Panc1 (cell line): ENCODE measurements around the gene PABPN1L. TPM values are rescaled to one million over a fixed set of nuclear protein-coding genes. Genes with fewer than 3 reads are reported as not detected.

ENCODE experiments used
- ATAC-seq: fragments of 200-7000 bp; cut with Tn5 transposase; 2 replicates; pipeline ENCODE4 v1.9.1; 2020; ENCODE audit warnings: mild to moderate bottlenecking, moderate library complexity
- BruUV-seq: library from RNA; stranded (reverse); fragments of 400-500 nt; replicated peaks from 2 replicates; lab custom pipeline; 2021; lab: Mats Ljungman, UMichigan
- CTCF ChIA-PET: fragments of 300-600 bp; sonication (Branson Sonifier 250); formaldehyde crosslinking; loops from one replicate; lab custom pipeline; 2022; ENCODE audit warnings: antibody characterized with exemption; lab: Charles Lee
- POLR2A ChIA-PET: fragments of 300-600 bp; sonication (Branson Sonifier 250); formaldehyde crosslinking; loops from one replicate; lab custom pipeline; 2022; ENCODE audit warnings: antibody characterized with exemption; lab: Charles Lee
- DNase-seq: peaks from one replicate; pipeline ENCODE4 v3.0.0-alpha.2; 2010; ENCODE audit warnings: low read depth, low spot score
- H3K27ac ChIP-seq: 2 replicates; pipeline ENCODE4 v1.5.1; 2011; ENCODE audit warnings: mild to moderate bottlenecking, low read length, inconsistent platforms
- H3K27me3 ChIP-seq: fragments of 200-500 bp; sonication (Bioruptor generic); 2 replicates; pipeline ENCODE4 v1.6.0; 2014; ENCODE audit warnings: low read length, inconsistent platforms; ENCODE audit not compliant: control insufficient read depth, insufficient read depth
- H3K36me3 ChIP-seq: fragments of 200-500 bp; sonication (Bioruptor generic); 2 replicates; pipeline ENCODE4 v1.5.1; 2014; ENCODE audit warnings: inconsistent platforms, mild to moderate bottlenecking, low read length, moderate library complexity; ENCODE audit not compliant: control insufficient read depth, insufficient read depth
- H3K4me1 ChIP-seq: 2 replicates; pipeline ENCODE4 v1.5.1; 2011; ENCODE audit warnings: inconsistent platforms, mild to moderate bottlenecking, low read length, moderate library complexity; ENCODE audit not compliant: control insufficient read depth, insufficient read depth
- H3K4me3 ChIP-seq, 2 experiments: 2 replicates each; pipeline ENCODE4 v1.5.1; 2011 to 2012; ENCODE audit warnings: low read depth in 2 of 2, low read length in 2 of 2, mild to moderate bottlenecking in 2 of 2, inconsistent platforms in 1 of 2, moderate library complexity in 1 of 2
- H3K9me3 ChIP-seq: fragments of 200-500 bp; sonication (Bioruptor generic); 2 replicates; pipeline ENCODE4 v1.5.1; 2014; ENCODE audit warnings: low read depth, mild to moderate bottlenecking, inconsistent platforms, low read length, moderate library complexity; ENCODE audit not compliant: control insufficient read depth, insufficient read depth
- POLR2AphosphoS5 ChIP-seq: IDR thresholded peaks from 2 replicates; pipeline ENCODE4 v1.6.1; 2012; ENCODE audit warnings: mild to moderate bottlenecking, low read depth, low read length, moderate library complexity
- SIN3A ChIP-seq: IDR thresholded peaks from 2 replicates; pipeline ENCODE4 v1.6.1; 2012; ENCODE audit warnings: low read depth, mild to moderate bottlenecking, low read length, moderate library complexity, borderline replicate concordance; ENCODE audit not compliant: insufficient read depth
- TCF7L2 ChIP-seq: IDR thresholded peaks from 2 replicates; pipeline ENCODE4 v1.6.1; 2011; ENCODE audit warnings: mild to moderate bottlenecking, low read depth, low read length, inconsistent platforms
- in situ Hi-C: cut with HindIII; loops from 2 replicates; pipeline ENCODE4 v1.10.0; 2016; ENCODE audit warnings: low sequenced_read_pairs, low pct_unique_long_range_greater_than_20kb
- intact Hi-C: fragments of 100-400 bp; cut with micrococcal nuclease; formaldehyde crosslinking; loops from one replicate; pipeline ENCODE4 v1.10.0; 2022; ENCODE audit not compliant: unreplicated experiment
- total RNA-seq: library from RNA; stranded (reverse); gene quantifications from one replicate; pipeline ENCODE4 v1.2.1, GENCODE V29; 2021; ENCODE audit not compliant: unreplicated experiment
- TF ChIP-seq, protein P1 (sequence below): fragments of 450-650 bp; IDR thresholded peaks from 2 replicates; pipeline ENCODE4 v1.5.1; 2017; ENCODE audit warnings: mild to moderate bottlenecking
- TF ChIP-seq, protein P2 (sequence below), 2 experiments: IDR thresholded peaks; 2 replicates each; pipeline ENCODE4 v1.6.1; 2011 to 2012; ENCODE audit warnings: low read depth in 2 of 2, control low read depth in 1 of 2, low read length in 1 of 2, mild to moderate bottlenecking in 1 of 2, moderate library complexity in 1 of 2; ENCODE audit not compliant: insufficient read depth in 1 of 2

PABPN1L gene
- total RNA-seq, 1 experiment from 2014 or later, result not detected

DNA sequence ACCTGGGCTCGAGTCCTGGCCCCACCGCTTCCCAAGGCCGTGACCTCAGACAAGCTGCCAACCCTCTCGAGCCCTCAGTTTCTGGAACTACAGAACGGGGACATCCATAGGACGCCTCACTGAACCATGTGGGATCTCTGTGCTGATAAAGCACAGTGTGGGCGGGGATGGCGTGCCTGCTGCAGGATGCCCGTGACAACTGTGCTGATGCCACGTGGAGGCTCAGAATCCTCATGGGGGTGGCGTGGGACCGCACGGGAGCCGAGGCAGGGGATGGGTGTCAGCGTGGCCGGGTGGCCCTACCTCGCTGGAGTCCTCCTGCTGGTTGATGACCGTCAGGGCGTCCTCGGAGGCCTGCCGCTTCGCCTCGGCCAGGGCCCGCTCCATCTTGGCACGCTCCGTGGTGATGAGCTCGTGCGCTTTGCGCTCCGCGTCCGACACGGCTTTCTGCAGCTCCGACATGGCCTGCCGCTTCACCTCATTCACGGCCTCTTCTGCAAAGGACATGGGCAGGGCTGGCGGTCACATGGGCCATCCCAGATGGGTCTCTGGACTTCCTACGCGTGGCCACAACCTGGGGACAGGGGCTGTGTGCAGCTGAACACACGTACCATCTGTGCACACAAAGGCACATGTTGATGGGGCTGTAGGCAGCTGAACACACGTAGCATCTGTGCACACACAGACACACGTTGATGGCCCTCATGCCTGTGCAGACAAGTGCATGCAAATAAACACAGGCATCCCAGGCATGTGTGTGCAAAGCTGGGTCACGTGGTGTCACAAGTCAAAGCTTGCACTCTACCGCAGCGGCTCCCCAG is 12.7 kb upstream of the PABPN1L start:
- ATAC-seq, result no peak
- ChIA-PET POLR2A (interaction anchor here (0.6 kb wide), 1 partner anchor 209 kb away, joined by 3 read pairs; no protein-coding TSS in a partner anchor), CTCF (no interaction called here)

DNA sequence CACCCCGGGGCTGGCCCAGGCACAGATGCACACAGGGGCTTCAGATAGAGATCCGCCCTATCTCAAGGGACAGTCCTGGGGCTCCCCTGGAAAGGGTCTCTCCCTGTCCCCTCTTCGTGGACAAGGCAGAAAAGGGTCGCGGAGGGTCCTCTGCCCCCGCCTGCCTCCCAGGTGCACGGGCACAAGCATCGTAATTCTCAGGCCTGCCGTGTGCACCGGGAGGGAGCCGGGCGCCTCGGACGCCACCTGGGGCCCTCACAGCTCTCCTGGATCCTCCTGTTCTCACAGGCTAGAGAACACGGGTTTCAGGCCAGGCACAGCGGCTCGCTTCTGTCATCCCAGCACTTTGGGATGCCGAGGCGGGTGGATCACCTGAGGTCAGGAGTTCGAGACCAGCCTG is 11.9 kb upstream of the PABPN1L start:
- POLR2A ChIA-PET, result no interaction called here
- Histone ChIP-seq H3K36me3 (no peaks in the 10 kb centered on the region), H3K9me3 (no peaks in the 10 kb centered on the region), H3K27me3 (no peaks in the 10 kb centered on the region), H3K4me1 (no peaks in the 10 kb centered on the region), H3K27ac (no peak overlapping the region), H3K4me3 (no peak overlapping the region)
- in situ Hi-C loops (no loop called here), intact Hi-C loops (no loop called here)
- BruUV-seq, result no TSS peak
- no peak for DNase-seq
- TF ChIP-seq, protein P1, sequence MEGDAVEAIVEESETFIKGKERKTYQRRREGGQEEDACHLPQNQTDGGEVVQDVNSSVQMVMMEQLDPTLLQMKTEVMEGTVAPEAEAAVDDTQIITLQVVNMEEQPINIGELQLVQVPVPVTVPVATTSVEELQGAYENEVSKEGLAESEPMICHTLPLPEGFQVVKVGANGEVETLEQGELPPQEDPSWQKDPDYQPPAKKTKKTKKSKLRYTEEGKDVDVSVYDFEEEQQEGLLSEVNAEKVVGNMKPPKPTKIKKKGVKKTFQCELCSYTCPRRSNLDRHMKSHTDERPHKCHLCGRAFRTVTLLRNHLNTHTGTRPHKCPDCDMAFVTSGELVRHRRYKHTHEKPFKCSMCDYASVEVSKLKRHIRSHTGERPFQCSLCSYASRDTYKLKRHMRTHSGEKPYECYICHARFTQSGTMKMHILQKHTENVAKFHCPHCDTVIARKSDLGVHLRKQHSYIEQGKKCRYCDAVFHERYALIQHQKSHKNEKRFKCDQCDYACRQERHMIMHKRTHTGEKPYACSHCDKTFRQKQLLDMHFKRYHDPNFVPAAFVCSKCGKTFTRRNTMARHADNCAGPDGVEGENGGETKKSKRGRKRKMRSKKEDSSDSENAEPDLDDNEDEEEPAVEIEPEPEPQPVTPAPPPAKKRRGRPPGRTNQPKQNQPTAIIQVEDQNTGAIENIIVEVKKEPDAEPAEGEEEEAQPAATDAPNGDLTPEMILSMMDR, result no peak
- TF ChIP-seq POLR2AphosphoS5 (no peak), SIN3A (no peak), TCF7L2 (no peak)
- TF ChIP-seq, protein P2, sequence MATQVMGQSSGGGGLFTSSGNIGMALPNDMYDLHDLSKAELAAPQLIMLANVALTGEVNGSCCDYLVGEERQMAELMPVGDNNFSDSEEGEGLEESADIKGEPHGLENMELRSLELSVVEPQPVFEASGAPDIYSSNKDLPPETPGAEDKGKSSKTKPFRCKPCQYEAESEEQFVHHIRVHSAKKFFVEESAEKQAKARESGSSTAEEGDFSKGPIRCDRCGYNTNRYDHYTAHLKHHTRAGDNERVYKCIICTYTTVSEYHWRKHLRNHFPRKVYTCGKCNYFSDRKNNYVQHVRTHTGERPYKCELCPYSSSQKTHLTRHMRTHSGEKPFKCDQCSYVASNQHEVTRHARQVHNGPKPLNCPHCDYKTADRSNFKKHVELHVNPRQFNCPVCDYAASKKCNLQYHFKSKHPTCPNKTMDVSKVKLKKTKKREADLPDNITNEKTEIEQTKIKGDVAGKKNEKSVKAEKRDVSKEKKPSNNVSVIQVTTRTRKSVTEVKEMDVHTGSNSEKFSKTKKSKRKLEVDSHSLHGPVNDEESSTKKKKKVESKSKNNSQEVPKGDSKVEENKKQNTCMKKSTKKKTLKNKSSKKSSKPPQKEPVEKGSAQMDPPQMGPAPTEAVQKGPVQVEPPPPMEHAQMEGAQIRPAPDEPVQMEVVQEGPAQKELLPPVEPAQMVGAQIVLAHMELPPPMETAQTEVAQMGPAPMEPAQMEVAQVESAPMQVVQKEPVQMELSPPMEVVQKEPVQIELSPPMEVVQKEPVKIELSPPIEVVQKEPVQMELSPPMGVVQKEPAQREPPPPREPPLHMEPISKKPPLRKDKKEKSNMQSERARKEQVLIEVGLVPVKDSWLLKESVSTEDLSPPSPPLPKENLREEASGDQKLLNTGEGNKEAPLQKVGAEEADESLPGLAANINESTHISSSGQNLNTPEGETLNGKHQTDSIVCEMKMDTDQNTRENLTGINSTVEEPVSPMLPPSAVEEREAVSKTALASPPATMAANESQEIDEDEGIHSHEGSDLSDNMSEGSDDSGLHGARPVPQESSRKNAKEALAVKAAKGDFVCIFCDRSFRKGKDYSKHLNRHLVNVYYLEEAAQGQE (IDR thresholded peaks at IDR 0.05; ENCODE audit: insufficient read depth in 1 of 2, low read depth in 2 of 2, low read length in 1 of 2), result no peak
- ATAC-seq, result no peak
- CTCF ChIA-PET, result no interaction called here

More for the DNA sequence above, 12.7 kb upstream of the PABPN1L start:
- no TSS peak for BruUV-seq
- Histone ChIP-seq H3K4me1 (no peaks in the 10 kb centered on the region), H3K36me3 (no peaks in the 10 kb centered on the region), H3K9me3 (no peaks in the 10 kb centered on the region), H3K27me3 (no peaks in the 10 kb centered on the region), H3K4me3 (no peak overlapping the region), H3K27ac (no peak overlapping the region)
- in situ Hi-C loops, result no loop called here
- intact Hi-C loops, result no loop called here
- no peak for DNase-seq
- TF ChIP-seq, protein P1, result no peak
- TF ChIP-seq SIN3A, result no peak
- TF ChIP-seq TCF7L2, result no peak
- TF ChIP-seq, protein P2 (IDR thresholded peaks at IDR 0.05; ENCODE audit: insufficient read depth in 1 of 2, low read depth in 2 of 2, low read length in 1 of 2), result no peak
- TF ChIP-seq POLR2AphosphoS5, result no peak
